ENCODE results near the gene TRIM61.
"Not testable (repeated sequence)": the region's sequence is repeated elsewhere in the genome, so short reads cannot be mapped to it uniquely, and the experiment has no call there.

Gene TRIM61

DNA sequence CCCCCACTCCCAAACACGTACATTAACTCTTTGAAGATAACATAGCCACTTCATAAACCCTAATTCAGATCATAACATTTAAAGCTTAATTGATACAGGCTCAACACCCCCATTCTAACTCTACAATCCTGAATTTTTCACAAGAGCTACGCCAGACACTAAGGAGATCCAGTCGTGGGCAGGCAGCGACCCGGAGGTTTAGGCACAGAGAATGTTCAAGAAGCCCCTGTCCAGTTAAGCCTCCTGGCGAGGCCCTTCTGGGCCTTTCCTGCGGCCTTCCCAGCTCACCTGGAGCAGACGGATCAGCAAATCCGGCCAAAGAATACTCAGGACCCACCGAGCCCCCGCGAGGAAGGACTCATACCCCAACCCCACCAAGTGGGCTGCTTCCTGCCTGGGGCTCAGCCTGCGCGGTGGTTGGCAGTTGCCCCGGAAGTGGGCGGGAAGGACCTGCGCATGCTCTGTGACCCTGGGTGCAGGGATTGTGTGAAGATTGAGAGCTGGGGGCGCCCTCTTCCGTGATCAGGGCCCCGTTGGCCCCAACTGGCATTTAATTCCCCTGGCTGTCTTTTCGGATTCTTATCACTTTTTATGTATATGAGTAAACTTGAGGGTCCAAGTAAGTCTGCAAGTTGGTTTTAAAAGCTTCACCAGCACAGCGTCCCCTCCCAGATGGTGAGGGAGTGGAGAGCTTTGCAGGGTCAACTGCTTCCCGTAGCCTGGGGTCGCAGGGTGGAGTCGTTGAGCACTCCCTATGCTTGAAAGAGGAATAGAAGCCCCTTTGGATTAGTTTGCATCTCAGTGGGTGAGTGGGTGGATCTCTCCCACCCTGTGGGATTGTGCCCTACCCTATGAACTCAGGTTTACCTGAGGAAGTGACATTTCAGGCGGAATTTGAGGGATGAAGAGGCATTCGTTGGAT lies at the start of gene TRIM61:
TSS of gene TRIM61 (minus strand) at position 415 of the 922 bp plus-strand sequence. CDS start 7,655 bp downstream, outside the sequence.
- no peak for DNase-seq

- DNase-seq = not testable (repeated sequence)
These were observed 48.3 kb upstream of the TRIM61 start for GRCh38 chr4:165025782-165026181.

DNA sequence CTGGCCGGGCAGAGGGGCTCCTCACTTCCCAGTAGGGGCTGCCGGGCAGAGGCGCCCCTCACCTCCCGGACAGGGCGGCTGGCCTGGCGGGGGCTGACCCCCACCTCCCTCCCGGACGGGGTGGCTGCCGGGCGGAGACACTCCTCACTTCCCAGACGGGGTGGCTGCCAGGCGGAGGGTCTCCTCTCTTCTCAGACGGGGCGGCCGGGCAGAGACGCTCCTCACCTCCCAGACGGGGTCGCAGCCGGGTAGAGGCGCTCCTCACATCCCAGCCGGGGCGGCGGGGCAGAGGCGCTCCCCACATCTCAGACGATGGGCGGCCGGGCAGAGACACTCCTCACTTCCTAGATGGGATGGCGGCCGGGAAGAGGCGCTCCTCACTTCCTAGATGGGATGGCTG lies 42.5 kb upstream of the TRIM61 start:
- not testable (repeated sequence) for DNase-seq

- no peak for DNase-seq
These were observed 39.5 kb upstream of the TRIM61 start for GRCh38 chr4:165016971-165017370.

- DNase-seq = no peak
These were observed 36.2 kb upstream of the TRIM61 start for GRCh38 chr4:165013691-165014090.

GRCh38 chr4:165011403-165011802 lies 33.9 kb upstream of the TRIM61 start:
- DNase-seq = no peak

DNA sequence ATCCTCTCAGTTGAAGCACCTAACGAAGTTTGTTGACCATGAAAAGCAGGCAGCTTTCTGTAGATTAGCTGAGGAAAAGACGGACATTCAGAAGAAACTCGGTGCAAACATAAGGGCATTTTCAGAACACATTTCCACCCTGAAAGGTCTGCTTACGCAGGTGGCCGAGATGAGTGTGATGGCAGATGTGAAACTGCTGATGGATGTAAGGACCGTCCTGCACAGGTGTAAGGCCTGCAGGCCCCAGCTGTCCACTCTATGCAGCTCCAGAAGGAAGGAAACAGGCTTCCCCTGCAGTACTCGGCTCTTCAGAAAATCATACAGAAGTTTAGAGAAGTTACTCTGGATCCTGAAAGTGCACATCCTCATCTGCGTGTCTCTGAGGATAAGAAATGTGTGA lies 33.5 kb upstream of the TRIM61 start:
- no peak for DNase-seq

GRCh38 chr4:165010487-165010886 lies 33.0 kb upstream of the TRIM61 start:
- DNase-seq = no peak

DNA sequence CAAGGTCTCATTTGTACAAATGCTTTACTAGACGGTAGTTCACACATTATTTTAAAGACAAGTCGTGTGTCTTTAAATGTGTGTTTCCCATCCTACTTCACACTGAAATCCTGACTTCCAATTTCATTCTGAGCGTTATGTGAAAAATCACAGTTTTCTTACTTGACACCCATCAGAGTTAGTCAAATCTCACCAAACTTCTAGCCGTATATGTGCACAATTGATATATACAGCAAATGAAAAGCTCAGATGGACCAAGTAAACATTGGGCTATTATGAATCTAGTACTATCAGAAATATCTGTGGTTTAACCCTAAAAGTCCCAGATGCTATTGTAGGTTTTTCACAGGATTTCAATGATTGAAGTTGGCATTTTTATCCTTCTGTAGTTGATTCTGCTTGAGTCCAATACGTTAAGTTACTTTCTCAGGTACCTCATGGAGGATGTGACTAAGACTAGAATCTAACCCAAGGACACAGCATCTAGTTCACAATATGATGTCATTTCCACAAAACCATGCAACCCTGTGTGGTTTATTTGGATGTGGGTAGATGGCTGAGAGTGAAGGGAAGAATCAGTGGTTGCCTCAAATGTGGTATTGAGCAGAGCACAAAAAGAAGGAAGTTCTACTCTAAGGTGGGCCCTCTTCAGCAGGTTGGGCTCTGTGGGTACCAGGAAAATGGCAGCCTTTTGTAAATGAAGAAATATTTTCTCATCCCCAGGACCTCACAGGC lies 32.2 kb upstream of the TRIM61 start:
- DNase-seq = no peak

DNA sequence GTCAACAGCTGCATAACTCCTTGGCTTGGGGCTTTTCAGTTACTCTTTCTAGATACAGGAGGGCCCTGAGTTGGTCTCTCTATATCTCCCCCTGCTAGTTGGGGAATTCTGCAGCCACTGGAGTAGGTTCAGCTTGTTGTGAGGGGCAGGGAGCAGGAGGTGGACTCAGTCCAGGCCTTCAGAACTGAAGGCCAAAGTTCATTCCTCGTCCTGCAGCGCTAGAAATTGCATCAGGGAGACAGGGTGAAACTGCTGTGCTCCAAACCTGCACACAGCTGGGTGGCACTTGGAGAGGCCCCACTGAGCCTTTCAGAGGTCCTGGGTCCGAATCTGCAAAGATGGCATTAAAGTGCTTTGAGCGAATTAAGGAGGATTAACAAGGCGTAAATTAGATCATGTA lies 29.4 kb upstream of the TRIM61 start:
- no peak for DNase-seq

DNA sequence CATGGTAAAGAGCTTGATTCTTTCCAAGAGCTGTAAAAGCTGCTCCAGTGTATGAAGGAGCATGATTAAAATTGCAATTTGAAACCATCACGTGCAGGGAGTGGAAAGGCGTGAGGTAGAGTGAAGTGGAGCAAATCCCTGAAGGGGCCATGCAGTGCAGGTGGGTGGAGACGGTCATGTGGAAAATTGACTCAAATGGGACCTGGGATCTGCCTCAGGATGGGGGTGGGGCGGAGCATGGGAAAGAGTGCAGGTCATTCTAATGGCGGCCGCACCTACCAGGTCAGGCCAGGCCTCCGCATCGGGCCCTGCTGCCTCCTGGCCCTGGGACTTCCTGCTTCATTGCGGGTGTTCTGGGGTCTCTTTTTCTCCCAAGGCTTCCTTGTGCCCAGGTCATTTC lies 29.0 kb upstream of the TRIM61 start:
- no peak for DNase-seq

DNA sequence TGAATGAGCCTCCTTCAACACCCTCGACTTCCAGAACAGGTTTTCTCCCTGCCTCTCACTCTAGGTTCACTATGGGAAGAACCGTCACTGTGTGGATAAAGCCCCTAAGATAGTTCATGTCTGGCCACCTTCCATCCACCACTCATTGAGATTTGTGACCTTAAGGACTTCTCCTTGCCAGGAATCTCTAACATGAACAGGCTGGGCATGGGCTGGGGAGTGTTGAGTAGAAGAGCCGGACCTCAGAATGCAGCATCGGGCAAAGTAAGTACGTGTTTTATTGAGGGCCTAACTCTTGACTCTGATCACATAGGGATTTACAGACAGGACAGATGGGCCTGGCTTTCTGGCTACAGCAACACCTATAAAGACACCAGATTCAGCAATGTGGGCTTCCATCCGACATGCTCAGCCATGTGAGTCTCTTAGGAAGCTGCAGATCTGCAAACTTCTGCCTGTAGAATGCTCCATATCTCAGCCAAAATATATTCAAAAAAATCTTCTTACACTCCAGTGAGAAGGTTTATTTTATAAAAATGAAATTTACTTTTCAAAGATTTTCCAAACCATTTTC lies 28.0 kb upstream of the TRIM61 start:
- DNase-seq = no peak

DNA sequence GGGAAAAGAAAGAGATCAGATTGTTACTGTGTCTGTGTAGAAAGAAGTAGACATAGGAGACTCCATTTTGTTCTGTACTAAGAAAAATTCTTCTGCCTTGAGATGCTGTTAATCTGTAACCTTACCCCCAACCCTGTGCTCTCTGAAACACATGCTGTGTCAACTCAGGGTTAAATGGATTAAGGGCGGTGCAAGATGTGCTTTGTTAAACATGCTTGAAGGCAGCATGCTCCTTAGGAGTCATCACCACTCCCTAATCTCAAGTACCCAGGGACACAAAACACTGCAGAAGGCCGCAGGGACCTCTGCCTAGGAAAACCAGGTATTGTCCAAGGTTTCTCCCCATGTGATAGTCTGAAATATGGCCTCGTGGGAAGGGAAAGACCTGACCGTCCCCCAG lies 24.5 kb upstream of the TRIM61 start:
- DNase-seq = not testable (repeated sequence)

DNA sequence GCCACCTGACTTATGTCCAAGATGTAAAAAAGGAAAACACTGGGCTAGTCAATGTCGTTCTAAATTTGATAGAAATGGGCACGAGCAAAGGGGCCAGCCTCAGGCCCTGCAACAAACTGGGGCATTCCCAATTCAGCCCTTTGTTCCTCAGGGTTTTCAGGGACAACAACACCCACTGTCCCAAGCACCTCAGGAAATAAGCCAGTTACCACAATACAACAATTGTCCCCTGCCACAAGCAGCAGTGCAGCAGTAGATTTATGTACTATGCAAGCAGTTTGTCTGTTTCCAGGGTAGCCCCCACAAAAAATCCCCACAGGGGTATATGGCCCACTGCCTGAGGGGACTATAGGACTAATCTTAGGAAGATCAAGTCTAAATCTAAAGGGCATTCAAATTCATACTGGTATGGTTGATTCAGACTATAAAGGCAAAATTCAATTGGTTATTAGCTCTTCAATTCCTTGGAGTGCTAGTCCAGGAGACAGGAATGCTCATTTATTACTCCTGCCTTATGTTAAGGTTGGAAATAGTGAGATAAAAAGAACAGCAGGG lies 21.1 kb upstream of the TRIM61 start:
- not testable (repeated sequence) for DNase-seq

DNA sequence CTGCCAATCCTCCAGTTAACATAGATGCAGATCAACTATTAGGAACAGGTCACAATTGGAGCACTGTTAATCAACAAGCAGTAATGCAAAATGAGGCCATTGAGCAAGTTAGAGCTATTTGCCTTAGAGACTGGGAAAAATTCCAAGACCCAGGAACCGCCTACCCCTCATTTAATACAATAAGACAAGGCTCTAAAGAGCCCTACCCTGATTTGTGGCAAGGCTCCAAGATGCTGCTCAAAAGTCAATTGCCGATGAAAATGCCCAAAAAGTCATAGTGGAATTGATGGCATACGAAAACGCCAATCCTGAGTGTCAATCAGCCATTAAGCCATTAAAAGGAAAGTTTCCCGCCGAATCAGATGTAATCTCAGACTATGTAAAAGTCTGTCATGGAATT lies 20.5 kb upstream of the TRIM61 start:
- no peak for DNase-seq

- DNase-seq = no peak
These were observed 19.9 kb upstream of the TRIM61 start for GRCh38 chr4:164997324-164997723.

GRCh38 chr4:164996123-164996522 lies 18.7 kb upstream of the TRIM61 start:
- not testable (repeated sequence) for DNase-seq

- not testable (repeated sequence) for DNase-seq
These were observed 13.3 kb upstream of the TRIM61 start for GRCh38 chr4:164990786-164991185.

GRCh38 chr4:164989471-164989870 lies 12.0 kb upstream of the TRIM61 start:
- DNase-seq = no peak

GRCh38 chr4:164971929-164972328 lies 5.5 kb downstream of the TRIM61 start:
- not testable (repeated sequence) for DNase-seq

DNA sequence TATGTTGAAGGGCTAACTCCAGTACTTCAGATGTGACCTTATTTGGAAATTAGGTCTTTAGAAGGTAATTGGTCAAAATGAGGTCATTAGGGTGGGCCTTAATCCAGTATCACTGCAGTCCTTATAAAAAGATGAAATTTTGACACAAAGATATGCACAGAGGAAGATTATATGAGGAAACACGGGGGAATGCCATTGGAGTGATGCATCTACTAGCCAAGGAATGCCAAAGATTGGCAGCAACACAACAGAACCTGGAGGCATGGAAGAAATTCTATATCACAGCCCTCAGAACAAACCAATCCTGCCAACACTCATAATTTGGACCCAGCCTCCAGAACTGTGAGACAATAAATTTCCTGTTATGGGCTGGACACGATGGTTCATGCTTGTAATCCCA lies 17.6 kb downstream of the TRIM61 start:
- DNase-seq = no peak

- peak; percentile 28 for DNase-seq
These were observed 18.0 kb downstream of the TRIM61 start for GRCh38 chr4:164959421-164959820.
